HepG2 (cell line): Measurements from ENCODE around the gene OR4C11. TPM values are rescaled to one million over a fixed set of nuclear protein-coding genes. Genes with fewer than 3 reads are reported as not detected.

Source experiments
- ATAC-seq: fragments of 200-7000 bp; cut with Tn5 transposase; 3 replicates; pipeline ENCODE4 v1.9.1; 2020; ENCODE audit warnings: mild to moderate bottlenecking, moderate library complexity
- BruUV-seq: library from RNA; stranded (reverse); fragments of 400-500 nt; replicated peaks from 2 replicates; lab custom pipeline; 2021; lab: Mats Ljungman, UMichigan
- CTCF ChIA-PET: fragments of 300-600 bp; formaldehyde crosslinking; extraction: SDS; loops from one replicate; lab custom pipeline; 2021; ENCODE audit warnings: low total read pairs, inconsistent platforms, low intra/inter-chr PET ratio; lab: Yijun Ruan, JAX
- POLR2A ChIA-PET: fragments of 350-600 bp; sonication (Branson Sonifier 250); formaldehyde crosslinking; loops from one replicate; lab custom pipeline; 2020; ENCODE audit warnings: antibody characterized with exemption, inconsistent platforms; lab: Yijun Ruan, JAX
- DNase-seq: peaks from one replicate; pipeline ENCODE4 v3.0.0-alpha.2; 2015; ENCODE audit warnings: low spot score
- FAIRE-seq: peaks from 3 replicates; lab custom pipeline; 2011; peaks lifted over from hg19 to GRCh38; lab: Jason Lieb, UNC
- H2AFZ ChIP-seq: one replicate; pipeline ENCODE4 v1.6.1; 2011; ENCODE audit warnings: low read length, inconsistent platforms
- H3K27ac ChIP-seq: fragments of 300-600 bp; 3 replicates; pipeline ENCODE4 v1.8.0; 2011; ENCODE audit warnings: mixed run types, mild to moderate bottlenecking, mixed read lengths, low read length, inconsistent platforms; ENCODE audit not compliant: insufficient read depth; ENCODE audit errors: extremely low read length
- H3K27me3 ChIP-seq, 2 experiments: fragments of 200-600 bp in 1 of 2; 2 replicates in 1 of 2; 3 replicates in 1 of 2; pipeline versions ENCODE4 v1.6.0 to v1.8.0; 2011; ENCODE audit warnings: low read length in 2 of 2, mild to moderate bottlenecking in 2 of 2, moderate library complexity in 2 of 2, inconsistent platforms in 1 of 2; ENCODE audit not compliant: insufficient read depth in 2 of 2, control insufficient read depth in 1 of 2
- H3K36me3 ChIP-seq, 2 experiments: fragments of 200-600 bp in 1 of 2; replicated peaks in 1 of 2; 2 replicates in 1 of 2; 3 replicates in 1 of 2; pipeline versions ENCODE4 v1.5.1 to v1.8.0; 2011; ENCODE audit warnings: low read length in 2 of 2, inconsistent platforms in 1 of 2; ENCODE audit not compliant: insufficient read depth in 2 of 2, control insufficient read depth in 1 of 2
- H3K4me1 ChIP-seq: 2 replicates; pipeline ENCODE4 v1.5.1; 2012; ENCODE audit warnings: low read length, inconsistent platforms; ENCODE audit not compliant: insufficient read depth
- H3K4me2 ChIP-seq: 2 replicates; pipeline ENCODE4 v1.6.0; 2011; ENCODE audit warnings: low read depth, low read length, inconsistent platforms
- H3K4me3 ChIP-seq, 3 experiments: fragments of 200-600 bp in 1 of 3; sonication (generic), shearing (Covaris generic) in 1 of 3; replicated peaks in 1 of 3; 2 replicates each; pipeline ENCODE4 v1.5.1; 2011 to 2016; ENCODE audit warnings: low read length in 3 of 3, inconsistent platforms in 2 of 3, low read depth in 2 of 3, mild to moderate bottlenecking in 2 of 3, control low read depth in 1 of 3, mixed read lengths in 1 of 3; ENCODE audit not compliant: insufficient read depth in 1 of 3
- H3K79me2 ChIP-seq: one replicate; pipeline ENCODE4 v1.6.1; 2011; ENCODE audit warnings: low read length, inconsistent platforms; ENCODE audit not compliant: insufficient read depth
- H3K9ac ChIP-seq: 2 replicates; pipeline ENCODE4 v1.6.0; 2011; ENCODE audit warnings: mild to moderate bottlenecking, low read depth, low read length, inconsistent platforms; ENCODE audit not compliant: insufficient read depth
- H3K9me3 ChIP-seq: 2 replicates; pipeline ENCODE4 v1.5.1; 2012; ENCODE audit warnings: mild to moderate bottlenecking, low read length
- H4K20me1 ChIP-seq: 2 replicates; pipeline ENCODE4 v1.6.0; 2011; ENCODE audit warnings: inconsistent platforms, mild to moderate bottlenecking, low read length, moderate library complexity; ENCODE audit not compliant: insufficient read depth
- IKZF4 ChIP-seq: sonication (generic); formaldehyde crosslinking; IDR thresholded peaks from 2 replicates; pipeline ENCODE4 v1.5.1; 2020; ENCODE audit warnings: borderline replicate concordance, mild to moderate bottlenecking, low read depth, missing genetic modification reagents; ENCODE audit errors: not compliant biosample characterization
- NFKB2 ChIP-seq: sonication (generic); formaldehyde crosslinking; IDR thresholded peaks from 2 replicates; pipeline ENCODE4 v1.4.0; 2020; ENCODE audit warnings: missing genetic modification reagents, borderline replicate concordance
- ZNF776 ChIP-seq: sonication (generic); formaldehyde crosslinking; IDR thresholded peaks from 2 replicates; pipeline ENCODE4 v1.4.0; 2020; ENCODE audit warnings: mild to moderate bottlenecking, missing genetic modification reagents
- ZNF788 ChIP-seq: sonication (generic); formaldehyde crosslinking; IDR thresholded peaks from 2 replicates; pipeline ENCODE4 v1.5.0; 2020; ENCODE audit warnings: mild to moderate bottlenecking, missing genetic modification reagents, borderline replicate concordance
- WGBS: methylation state at CpG from one replicate; pipeline ENCODE4 v1.1.6; 2017; ENCODE audit warnings: low lambda C conversion rate; 5-methylcytosine and 5-hydroxymethylcytosine counted together
- in situ Hi-C: cut with HindIII; loops from 2 replicates; pipeline ENCODE4 v1.10.0; 2017; ENCODE audit warnings: low pct_unique_long_range_greater_than_20kb; ENCODE audit not compliant: extremely low pct_ligation_motif_present
- intact Hi-C: fragments of 100-400 bp; cut with micrococcal nuclease; formaldehyde crosslinking; loops from one replicate; pipeline ENCODE4 v1.10.0; 2022; ENCODE audit not compliant: unreplicated experiment
- polyA plus RNA-seq, 8 experiments: library from polyadenylated mRNA; depleted of rRNA in 3 of 8; stranded (reverse) in 7 of 8; unstranded in 1 of 8; fragments of >200 nt; fragmentation: Illumina TruSeq in 4 of 8; extraction: Trizol in 4 of 8; gene quantifications; 2 replicates each; pipeline versions ENCODE4 v1.2.1 to v1.2.3, GENCODE V29; 2011 to 2016; ENCODE audit warnings: low read depth in 4 of 8, missing spikeins in 1 of 8, mixed read lengths in 1 of 8; ENCODE audit not compliant: insufficient read depth in 1 of 8
- total RNA-seq, 5 experiments: library from RNA; depleted of rRNA; stranded (reverse); fragments of >200 nt; fragmentation: Illumina TruSeq; extraction: Trizol; gene quantifications; 2 replicates each; pipeline ENCODE4 v1.2.3, GENCODE V29; 2016; ENCODE audit warnings: low read depth in 1 of 5

Gene OR4C11
- total and polyA plus RNA-seq, 2 of the 13 experiments (the other 11 are each of a cell fraction or from before 2014, with no cell fraction given) = not detected

- ATAC-seq (no peak), FAIRE-seq (no peak), DNase-seq (no peak)
- in situ Hi-C loops = no loop called here
- no peak for TF ChIP-seq ZNF788
- Histone ChIP-seq H3K27me3 (no peaks in the 10 kb centered on the region), H3K4me3 (no peak overlapping the region), H3K79me2 (no peaks in the 10 kb centered on the region), H3K9me3 (peaks cover 32% of the 10 kb centered on the region; the same call in 1 of the 2 replicates), H3K27ac (no peak overlapping the region), H3K4me2 (no peak overlapping the region), H3K4me1 (no peaks in the 10 kb centered on the region), H4K20me1 (no peaks in the 10 kb centered on the region), H2AFZ (no peak overlapping the region), H3K9ac (no peak overlapping the region), H3K36me3 (no peaks in the 10 kb centered on the region)
- ChIA-PET CTCF (no interaction called here), POLR2A (no interaction called here)
- intact Hi-C loops = no loop called here
- WGBS = 8% methylated on average over 1 of the region's 1 CpG
- BruUV-seq = no TSS peak
Observed at GRCh38 chr11:55624531-55624930, 17.1 kb upstream of the OR4C11 start.

- no peak for FAIRE-seq
- in situ Hi-C loops = no loop called here
- Histone ChIP-seq H3K27me3 (no peaks in the 10 kb centered on the region), H3K36me3 (no peaks in the 10 kb centered on the region), H3K4me1 (no peaks in the 10 kb centered on the region), H3K4me3 (no peak overlapping the region), H3K4me2 (no peak overlapping the region), H3K27ac (no peak overlapping the region), H3K79me2 (no peaks in the 10 kb centered on the region), H2AFZ (no peak overlapping the region), H3K9ac (no peak overlapping the region), H4K20me1 (no peaks in the 10 kb centered on the region), H3K9me3 (peaks cover 81% of the 10 kb centered on the region)
- intact Hi-C loops = no loop called here
- 4% methylated on average over 1 of the region's 1 CpG for WGBS
- no peak for ATAC-seq
- no peak for DNase-seq
- TF ChIP-seq NFKB2 (CRISPR knock-in tag) (no peak), IKZF4 (no peak), ZNF776 (CRISPR knock-in tag) (no peak)
- no TSS peak for BruUV-seq
- ChIA-PET POLR2A (no interaction called here), CTCF (no interaction called here)
Observed at GRCh38 chr11:55572548-55572947, 34.9 kb downstream of the OR4C11 start.
